Measurements from ENCODE around the gene WIPF2. TPM values are rescaled to one million over a fixed set of nuclear protein-coding genes. Genes with fewer than 3 reads are reported as not detected.

The WIPF2 gene
- total and polyA plus RNA-seq, 2 donors (not counting 3 experiments of a cell fraction or from before 2014, with no cell fraction given), result 8.4 to 30.4 TPM

GRCh38 chr17:40313668-40314583 is 94.8 kb downstream of the WIPF2 start:
- peak; percentile 47 for FAIRE-seq

More at GRCh38 chr17:40313668-40314583, 94.8 kb downstream of the WIPF2 start:
- DNase-seq (ENCODE audit: low read depth, low spot score), result no peak
- TF ChIP-seq MYC (IDR thresholded peaks at IDR 0.05; ENCODE audit: low read depth, low read length) (no peak), POLR2AphosphoS5 (IDR thresholded peaks at IDR 0.05; ENCODE audit: insufficient read depth, low read depth, low read length) (no peak), JUN (IDR thresholded peaks at IDR 0.05; ENCODE audit: borderline replicate concordance, insufficient read depth, insufficient read length, low read depth) (no peak), FOS (IDR thresholded peaks at IDR 0.05; ENCODE audit: borderline replicate concordance, insufficient read depth, low read length) (no peak), CTCF (IDR thresholded peaks at IDR 0.05; ENCODE audit: extremely low read depth in 1 of 2, insufficient read depth in 1 of 2, low read depth in 1 of 2, low read length in 2 of 2) (no peak), MAX (IDR thresholded peaks at IDR 0.05; ENCODE audit: insufficient read depth, insufficient read length) (no peak), GATA2 (IDR thresholded peaks at IDR 0.05; ENCODE audit: insufficient read depth, insufficient read length, low read depth, low read length) (no peak), POLR2A (IDR thresholded peaks at IDR 0.05; ENCODE audit: low read depth, low read length) (no peak), EZH2 (IDR thresholded peaks at IDR 0.05; ENCODE audit: borderline replicate concordance, low read depth, low read length, severe bottlenecking) (no peak)
- peak overlapping the region; percentile 22 for H3K27ac ChIP-seq (ENCODE audit: insufficient read depth, low read depth, low read length)
- H3K9me3 ChIP-seq (replicated peaks; ENCODE audit: control insufficient read depth, insufficient read depth, low read length), result no peaks in the 10 kb centered on the region
- ChIA-PET CTCF (interaction anchor here (0.8 to 6.9 kb wide), 4 partner anchors 10 to 96 kb away, joined by 4 to 109 read pairs (median 80); no protein-coding TSS in a partner anchor), POLR2A (interaction anchor here (0.7 kb wide), 1 partner anchor 18 kb away, joined by 3 read pairs; no protein-coding TSS in a partner anchor)
- BruUV-seq (replicated peaks), result no TSS peak
- H4K20me1 ChIP-seq (replicated peaks; ENCODE audit: control insufficient read depth, extremely low read depth, insufficient read depth, low read length), result no peaks in the 10 kb centered on the region
- no peak overlapping the region for H3K4me2 ChIP-seq (ENCODE audit: insufficient read depth, low read length)
- dilution Hi-C loops (cut with MboI; ENCODE audit: extremely low pct_ligation_motif_present, low sequenced_read_pairs), result no loop called here
- no peak overlapping the region for H3K9ac ChIP-seq (replicated peaks; ENCODE audit: extremely low read depth, insufficient read depth, low read length)
- no peaks in the 10 kb centered on the region for H3K27me3 ChIP-seq (ENCODE audit: control insufficient read depth in 2 of 2, insufficient read depth in 2 of 2, low read length in 2 of 2)
- no peak overlapping the region for H2AFZ ChIP-seq (ENCODE audit: low read depth, low read length)
- no peak overlapping the region for H3K4me3 ChIP-seq (replicated peaks in 1 of 3; ENCODE audit: insufficient read depth in 1 of 3, low read depth in 1 of 3, low read length in 3 of 3)
- intact Hi-C loops (cut with micrococcal nuclease), result loop anchor here (1.0 kb wide), 3 partner anchors 8 to 41 kb away; no protein-coding TSS in a partner anchor
- H3K9me1 ChIP-seq (replicated peaks; ENCODE audit: control insufficient read depth, extremely low read depth, insufficient read depth, low read length), result no peaks in the 10 kb centered on the region
- H3K79me2 ChIP-seq (ENCODE audit: control insufficient read depth, insufficient read depth, low read length), result peaks cover 8% of the 10 kb centered on the region
- H3K4me1 ChIP-seq (ENCODE audit: control insufficient read depth, extremely low read depth, insufficient read depth, low read length), result peaks cover 61% of the 10 kb centered on the region
- no peaks in the 10 kb centered on the region for H3K36me3 ChIP-seq (ENCODE audit: control insufficient read depth in 2 of 2, extremely low read depth in 1 of 2, insufficient read depth in 2 of 2, low read length in 2 of 2)

Data from endothelial cell of umbilical vein (primary cell).